Right atrium auricular region (tissue), 2 donors: ENCODE data around the gene SAMSN1. TPM values are rescaled to one million over a fixed set of nuclear protein-coding genes. Genes with fewer than 3 reads are reported as not detected.

Experiments
- DNase-seq: peaks from one replicate; pipeline ENCODE4 v3.0.0-alpha.2; 2019; ENCODE audit warnings: low spot score
- H3K27ac ChIP-seq, 2 donors: fragments of 200-600 bp; sonication (generic); 1 replicate in 1 of 2; 2 replicates in 1 of 2; pipeline ENCODE4 v1.5.1; 2016 to 2019
- H3K27me3 ChIP-seq, 2 donors: fragments of 200-600 bp; sonication (generic); one replicate each; pipeline versions ENCODE4 v1.5.1 to v1.6.0; 2017 to 2019
- H3K36me3 ChIP-seq: fragments of 200-600 bp; sonication (generic); one replicate; pipeline ENCODE4 v1.5.1; 2016
- H3K4me1 ChIP-seq, 2 donors: fragments of 200-600 bp; sonication (generic); one replicate each; pipeline versions ENCODE4 v1.5.1 to v1.6.0; 2017 to 2019
- H3K4me3 ChIP-seq, 2 donors: fragments of 200-600 bp; sonication (generic); 1 replicate in 1 of 2; 2 replicates in 1 of 2; pipeline ENCODE4 v1.5.1; 2017 to 2019; ENCODE audit warnings: mild to moderate bottlenecking in 1 of 2, moderate library complexity in 1 of 2
- H3K9me3 ChIP-seq, 2 donors: fragments of 200-600 bp; sonication (generic); one replicate each; pipeline ENCODE4 v1.5.1; 2019
- total RNA-seq, 2 donors: library from RNA; depleted of rRNA; stranded (reverse); fragments of >200 nt; gene quantifications; one replicate each; pipeline ENCODE4 v1.1.0, GENCODE V29; 2016
- TF ChIP-seq, protein P1 (sequence below), 2 donors: fragments of 200-600 bp; sonication (generic); IDR thresholded peaks; one replicate each; pipeline ENCODE4 v1.5.1; 2019; ENCODE audit warnings: antibody characterized with exemption in 2 of 2

SAMSN1 gene
- total RNA-seq, 2 donors from 2014 or later: 3.2 to 3.7 TPM

DNA sequence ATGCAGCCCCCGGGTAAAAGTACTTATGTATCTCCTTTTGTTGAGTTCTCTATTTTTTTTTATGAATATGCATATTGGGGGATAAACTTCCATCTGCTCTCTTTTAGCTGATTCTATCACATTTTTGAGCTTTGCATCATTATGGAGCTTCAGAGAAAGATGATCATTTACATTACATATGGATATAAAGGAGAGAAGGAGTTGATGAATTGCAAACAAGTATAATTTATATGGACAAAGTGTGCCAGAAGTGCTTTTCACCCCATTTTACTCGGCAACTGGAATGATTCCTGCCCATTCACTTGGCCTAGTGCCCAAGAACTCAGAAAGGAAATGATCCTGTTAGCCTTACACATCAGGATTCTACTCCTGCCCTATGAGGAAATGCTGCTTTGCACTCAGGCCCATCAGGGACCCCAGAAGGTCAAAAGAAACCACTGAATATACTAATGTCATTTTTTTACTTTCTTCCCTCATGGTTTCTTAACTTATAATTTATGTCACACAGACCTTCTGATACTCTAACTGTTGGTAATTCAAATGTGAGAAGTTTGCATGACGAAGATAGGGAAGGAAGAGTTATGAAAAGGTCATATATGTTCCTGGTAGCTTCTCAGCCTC, 65.6 kb downstream of the SAMSN1 start:
- TF ChIP-seq, protein P1, sequence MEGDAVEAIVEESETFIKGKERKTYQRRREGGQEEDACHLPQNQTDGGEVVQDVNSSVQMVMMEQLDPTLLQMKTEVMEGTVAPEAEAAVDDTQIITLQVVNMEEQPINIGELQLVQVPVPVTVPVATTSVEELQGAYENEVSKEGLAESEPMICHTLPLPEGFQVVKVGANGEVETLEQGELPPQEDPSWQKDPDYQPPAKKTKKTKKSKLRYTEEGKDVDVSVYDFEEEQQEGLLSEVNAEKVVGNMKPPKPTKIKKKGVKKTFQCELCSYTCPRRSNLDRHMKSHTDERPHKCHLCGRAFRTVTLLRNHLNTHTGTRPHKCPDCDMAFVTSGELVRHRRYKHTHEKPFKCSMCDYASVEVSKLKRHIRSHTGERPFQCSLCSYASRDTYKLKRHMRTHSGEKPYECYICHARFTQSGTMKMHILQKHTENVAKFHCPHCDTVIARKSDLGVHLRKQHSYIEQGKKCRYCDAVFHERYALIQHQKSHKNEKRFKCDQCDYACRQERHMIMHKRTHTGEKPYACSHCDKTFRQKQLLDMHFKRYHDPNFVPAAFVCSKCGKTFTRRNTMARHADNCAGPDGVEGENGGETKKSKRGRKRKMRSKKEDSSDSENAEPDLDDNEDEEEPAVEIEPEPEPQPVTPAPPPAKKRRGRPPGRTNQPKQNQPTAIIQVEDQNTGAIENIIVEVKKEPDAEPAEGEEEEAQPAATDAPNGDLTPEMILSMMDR (IDR thresholded peaks at IDR 0.05): no peak
- H3K9me3 ChIP-seq: no peaks in the 10 kb centered on the region
- no peaks in the 10 kb centered on the region for H3K27me3 ChIP-seq
- H3K36me3 ChIP-seq: no peaks in the 10 kb centered on the region
- no peak overlapping the region for H3K4me3 ChIP-seq
- H3K27ac ChIP-seq: no peak overlapping the region
- no peak for DNase-seq
- no peaks in the 10 kb centered on the region for H3K4me1 ChIP-seq

DNA sequence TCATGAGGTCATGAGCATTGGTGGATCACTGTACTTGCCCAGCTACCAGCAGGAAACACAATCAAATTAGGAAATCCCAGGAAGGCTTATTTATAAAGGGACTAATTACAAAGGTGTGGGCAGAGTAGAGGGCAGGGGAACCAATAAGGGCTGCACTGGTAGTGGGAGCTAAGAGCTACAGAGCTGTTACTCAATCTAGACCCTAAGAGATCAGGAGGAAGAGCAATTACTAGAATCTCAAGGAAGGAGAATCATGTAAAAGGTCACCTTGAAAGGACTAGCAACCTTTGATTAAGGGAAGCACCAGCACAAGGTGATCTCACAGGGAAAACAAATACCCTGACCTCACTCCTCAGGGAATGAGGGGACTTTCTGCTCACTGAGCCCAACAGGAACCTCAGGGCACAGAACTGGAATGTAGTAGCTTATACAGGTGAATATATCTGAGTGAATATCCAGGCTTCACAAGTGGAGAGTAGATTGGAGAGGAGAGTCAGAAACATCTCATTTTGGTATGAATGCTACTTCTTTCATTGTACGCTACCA, 66.8 kb downstream of the SAMSN1 start:
- Histone ChIP-seq H3K36me3 (no peaks in the 10 kb centered on the region), H3K9me3 (no peaks in the 10 kb centered on the region), H3K27ac (no peak overlapping the region), H3K4me1 (no peaks in the 10 kb centered on the region), H3K27me3 (no peaks in the 10 kb centered on the region), H3K4me3 (no peak overlapping the region)
- DNase-seq: no peak
- TF ChIP-seq, protein P1 (IDR thresholded peaks at IDR 0.05): no peak

DNA sequence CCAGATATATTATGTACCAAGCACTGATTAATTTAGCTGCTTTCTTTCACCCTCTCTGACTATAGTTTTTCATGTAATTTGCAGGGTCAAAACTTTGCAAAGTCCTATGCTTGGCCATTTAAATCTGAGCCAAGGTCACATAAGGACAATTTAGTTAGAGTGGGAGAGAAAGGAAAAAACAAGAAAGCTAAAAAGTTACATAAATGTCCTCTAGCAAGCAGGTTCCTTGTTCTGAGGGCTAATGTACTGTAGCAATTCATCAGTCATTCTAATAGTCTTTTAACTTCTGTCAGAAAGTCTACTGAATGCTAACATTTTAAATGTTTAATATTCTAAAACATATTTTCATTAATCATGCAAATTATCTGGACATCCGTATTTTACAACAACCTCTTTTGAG, 68.3 kb downstream of the SAMSN1 start:
- no peak for DNase-seq
- TF ChIP-seq, protein P1 (IDR thresholded peaks at IDR 0.05): no peak
- H3K4me3 ChIP-seq: no peak overlapping the region
- no peaks in the 10 kb centered on the region for H3K4me1 ChIP-seq
- H3K36me3 ChIP-seq: no peaks in the 10 kb centered on the region
- no peaks in the 10 kb centered on the region for H3K27me3 ChIP-seq
- no peak overlapping the region for H3K27ac ChIP-seq
- no peaks in the 10 kb centered on the region for H3K9me3 ChIP-seq

DNA sequence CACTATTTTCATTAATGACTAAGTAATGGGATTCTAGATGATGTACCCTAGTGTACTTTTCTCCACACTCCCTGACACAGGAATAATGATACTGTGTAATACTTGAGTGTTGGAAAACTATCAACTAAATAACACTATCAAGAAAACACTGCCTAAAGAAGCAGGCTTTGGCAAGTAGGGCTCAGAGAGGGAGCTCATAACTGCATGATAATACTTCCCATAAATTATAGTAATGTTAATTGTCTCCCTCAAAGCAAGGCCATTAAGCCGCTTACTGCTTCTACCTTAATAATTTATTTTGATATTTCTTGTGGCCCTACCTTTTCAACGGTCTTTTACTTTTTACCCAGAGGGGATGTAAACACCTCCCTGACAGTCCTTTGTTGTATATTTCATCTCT, 69.0 kb downstream of the SAMSN1 start:
- Histone ChIP-seq H3K36me3 (no peaks in the 10 kb centered on the region), H3K9me3 (no peaks in the 10 kb centered on the region), H3K27me3 (no peaks in the 10 kb centered on the region), H3K27ac (no peak overlapping the region), H3K4me1 (no peaks in the 10 kb centered on the region), H3K4me3 (no peak overlapping the region)
- TF ChIP-seq, protein P1 (IDR thresholded peaks at IDR 0.05): no peak
- no peak for DNase-seq

DNA sequence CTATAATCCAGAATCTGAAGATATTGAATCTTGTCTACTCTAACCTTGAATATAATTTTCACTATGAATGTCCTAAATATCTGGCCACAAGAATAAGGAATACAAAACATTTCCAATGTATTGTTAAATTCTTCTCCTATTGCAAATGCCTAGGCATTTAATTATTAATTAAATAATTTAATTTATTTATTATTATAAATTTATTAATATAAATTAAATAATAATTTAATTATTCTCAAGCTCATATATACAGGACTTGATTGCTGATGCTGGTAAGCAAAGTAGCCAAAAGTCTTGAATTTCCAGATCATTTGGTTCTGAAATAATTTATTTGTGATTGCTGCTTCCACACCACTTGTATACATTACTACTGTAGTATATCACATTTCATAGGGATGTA, 71.1 kb downstream of the SAMSN1 start:
- DNase-seq: no peak
- TF ChIP-seq, protein P1 (IDR thresholded peaks at IDR 0.05): no peak
- Histone ChIP-seq H3K36me3 (no peaks in the 10 kb centered on the region), H3K27me3 (no peaks in the 10 kb centered on the region), H3K4me1 (no peaks in the 10 kb centered on the region), H3K9me3 (no peaks in the 10 kb centered on the region), H3K27ac (no peak overlapping the region), H3K4me3 (no peak overlapping the region)

DNA sequence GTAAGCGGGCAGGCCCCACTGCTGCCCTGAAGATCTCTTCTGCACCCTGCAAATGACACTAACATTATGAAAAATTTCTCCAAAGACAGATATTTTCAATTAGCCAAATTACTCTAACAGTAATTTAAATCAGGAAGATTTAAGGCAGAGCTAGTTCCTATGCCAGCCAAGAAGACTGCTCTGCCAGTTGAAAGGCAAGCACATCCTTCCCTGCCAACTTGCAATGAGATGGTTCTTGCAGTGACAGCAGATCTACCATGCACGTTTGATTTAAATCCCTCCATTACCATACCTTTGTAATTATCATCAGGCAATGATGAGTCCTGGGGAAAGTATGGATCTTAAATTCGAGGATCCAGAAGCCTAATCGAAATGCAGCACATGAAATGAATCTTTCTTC, 76.5 kb downstream of the SAMSN1 start:
- Histone ChIP-seq H3K27ac (no peak overlapping the region), H3K4me1 (no peaks in the 10 kb centered on the region), H3K36me3 (no peaks in the 10 kb centered on the region), H3K27me3 (no peaks in the 10 kb centered on the region), H3K9me3 (no peaks in the 10 kb centered on the region), H3K4me3 (no peak overlapping the region)
- TF ChIP-seq, protein P1 (IDR thresholded peaks at IDR 0.05): no peak
- no peak for DNase-seq
